ENCODE measurements around the gene CHST1.

Gene CHST1

GRCh38 chr11:45655012-45655283, 10.5 kb downstream of the CHST1 start:
- no peak overlapping the region for H4K91ac ChIP-seq (ENCODE audit: low read depth, low read length, poor library complexity)
- H3K9ac ChIP-seq (ENCODE audit: low read depth, low read length, poor library complexity), result no peak overlapping the region
- H3K4me2 ChIP-seq (ENCODE audit: insufficient read depth, low read length, poor library complexity, severe bottlenecking), result no peak overlapping the region
- H3K27me3 ChIP-seq (ENCODE audit: control insufficient read depth in 3 of 3, insufficient read depth in 3 of 3, low read depth in 1 of 3, low read length in 3 of 3), result peaks cover 0 to 38% (median 0%) of the 10 kb centered on the region in 3 experiments
- H3K4me3 ChIP-seq (ENCODE audit: low read length in 2 of 2), result no peak overlapping the region
- H3K79me1 ChIP-seq (ENCODE audit: low read depth, low read length), result no peaks in the 10 kb centered on the region
- H3K36me3 ChIP-seq (replicated peaks in 1 of 2; ENCODE audit: control insufficient read depth in 2 of 2, insufficient read depth in 2 of 2, low read length in 2 of 2), result no peaks in the 10 kb centered on the region
- H2AK5ac ChIP-seq (ENCODE audit: low read depth, low read length), result no peak overlapping the region
- no CpG with 5 or more reads among the region's 2 CpGs for WGBS, 2 donors (ENCODE audit: extremely low coverage in 2 of 2, insufficient read length in 2 of 2, insufficient replicate concordance in 1 of 2)
- H3K4me1 ChIP-seq (ENCODE audit: control insufficient read depth in 2 of 2, insufficient read depth in 1 of 2, low read depth in 1 of 2, low read length in 2 of 2), result peaks cover 5 to 21% of the 10 kb centered on the region in 2 donors
- no peak overlapping the region for H3K23ac ChIP-seq (ENCODE audit: low read depth, low read length, poor library complexity)
- H3K4ac ChIP-seq (ENCODE audit: low read length), result no peak overlapping the region
- H4K8ac ChIP-seq (ENCODE audit: low read depth, low read length), result no peak overlapping the region
- no peak overlapping the region for H3K27ac ChIP-seq (replicated peaks; ENCODE audit: low read length)
- DNase-seq (ENCODE audit: low spot score), result no peak
- no peak overlapping the region for H2BK5ac ChIP-seq (ENCODE audit: low read length)
- H2BK120ac ChIP-seq (ENCODE audit: low read depth, low read length), result no peak overlapping the region
- no peak overlapping the region for H3K14ac ChIP-seq (ENCODE audit: low read length)
- peak overlapping the region; percentile 32 for H2AFZ ChIP-seq (ENCODE audit: low read length)
- no peaks in the 10 kb centered on the region for H3K9me3 ChIP-seq (replicated peaks in 1 of 2; ENCODE audit: control insufficient read depth in 2 of 2, insufficient read depth in 1 of 2, low read depth in 1 of 2, low read length in 2 of 2)
- no peak overlapping the region for H3K18ac ChIP-seq (ENCODE audit: low read length)
- H2BK12ac ChIP-seq (ENCODE audit: low read length), result no peak overlapping the region
- no peak overlapping the region for H2BK15ac ChIP-seq (ENCODE audit: low read length)

GRCh38 chr11:45654231-45655011, 11.0 kb downstream of the CHST1 start:
- no CpG with 5 or more reads among the region's 8 CpGs for WGBS, 2 donors (ENCODE audit: extremely low coverage in 2 of 2, insufficient read length in 2 of 2, insufficient replicate concordance in 1 of 2)

GRCh38 chr11:45653277-45653676, 12.1 kb downstream of the CHST1 start:
- H2AFZ ChIP-seq (ENCODE audit: low read length), result no peak overlapping the region
- H3K23ac ChIP-seq (ENCODE audit: low read depth, low read length, poor library complexity), result no peak overlapping the region
- no peak overlapping the region for H2BK5ac ChIP-seq (ENCODE audit: low read length)
- no peak for DNase-seq (ENCODE audit: low spot score)
- H3K36me3 ChIP-seq (replicated peaks in 1 of 2; ENCODE audit: control insufficient read depth in 2 of 2, insufficient read depth in 2 of 2, low read length in 2 of 2), result no peaks in the 10 kb centered on the region
- H3K4me3 ChIP-seq (ENCODE audit: low read length in 2 of 2), result no peak overlapping the region
- H2AK5ac ChIP-seq (ENCODE audit: low read depth, low read length), result no peak overlapping the region
- no peak overlapping the region for H3K18ac ChIP-seq (ENCODE audit: low read length)
- no peaks in the 10 kb centered on the region for H3K79me1 ChIP-seq (ENCODE audit: low read depth, low read length)
- no peak overlapping the region for H2BK12ac ChIP-seq (ENCODE audit: low read length)
- no peak overlapping the region for H4K8ac ChIP-seq (ENCODE audit: low read depth, low read length)
- no peak overlapping the region for H2BK15ac ChIP-seq (ENCODE audit: low read length)
- H3K4me1 ChIP-seq (ENCODE audit: control insufficient read depth in 2 of 2, insufficient read depth in 1 of 2, low read depth in 1 of 2, low read length in 2 of 2), result peaks cover 4 to 11% of the 10 kb centered on the region in 2 donors
- H3K4ac ChIP-seq (ENCODE audit: low read length), result no peak overlapping the region
- H2BK120ac ChIP-seq (ENCODE audit: low read depth, low read length), result no peak overlapping the region
- WGBS, 2 donors (ENCODE audit: extremely low coverage in 2 of 2, insufficient read length in 2 of 2, insufficient replicate concordance in 1 of 2), result no CpG with 5 or more reads among the region's 3 CpGs
- H3K14ac ChIP-seq (ENCODE audit: low read length), result no peak overlapping the region
- peaks cover 0 to 25% (median 0%) of the 10 kb centered on the region in 3 experiments for H3K27me3 ChIP-seq (ENCODE audit: control insufficient read depth in 3 of 3, insufficient read depth in 3 of 3, low read depth in 1 of 3, low read length in 3 of 3)
- H3K9me3 ChIP-seq (replicated peaks in 1 of 2; ENCODE audit: control insufficient read depth in 2 of 2, insufficient read depth in 1 of 2, low read depth in 1 of 2, low read length in 2 of 2), result no peaks in the 10 kb centered on the region
- no peak overlapping the region for H3K9ac ChIP-seq (ENCODE audit: low read depth, low read length, poor library complexity)
- H3K27ac ChIP-seq (replicated peaks; ENCODE audit: low read length), result no peak overlapping the region
- no peak overlapping the region for H3K4me2 ChIP-seq (ENCODE audit: insufficient read depth, low read length, poor library complexity, severe bottlenecking)
- H4K91ac ChIP-seq (ENCODE audit: low read depth, low read length, poor library complexity), result no peak overlapping the region

More at GRCh38 chr11:45654231-45655011, 11.0 kb downstream of the CHST1 start:
- peaks cover 5 to 17% of the 10 kb centered on the region in 2 donors for H3K4me1 ChIP-seq (ENCODE audit: control insufficient read depth in 2 of 2, insufficient read depth in 1 of 2, low read depth in 1 of 2, low read length in 2 of 2)
- no peak overlapping the region for H2AFZ ChIP-seq (ENCODE audit: low read length)
- no peaks in the 10 kb centered on the region for H3K36me3 ChIP-seq (replicated peaks in 1 of 2; ENCODE audit: control insufficient read depth in 2 of 2, insufficient read depth in 2 of 2, low read length in 2 of 2)
- no peak overlapping the region for H3K27ac ChIP-seq (replicated peaks; ENCODE audit: low read length)
- no peaks in the 10 kb centered on the region for H3K9me3 ChIP-seq (replicated peaks in 1 of 2; ENCODE audit: control insufficient read depth in 2 of 2, insufficient read depth in 1 of 2, low read depth in 1 of 2, low read length in 2 of 2)
- peak overlapping the region; percentile 21 for H2BK120ac ChIP-seq (ENCODE audit: low read depth, low read length)
- no peak overlapping the region for H3K4me2 ChIP-seq (ENCODE audit: insufficient read depth, low read length, poor library complexity, severe bottlenecking)
- H4K8ac ChIP-seq (ENCODE audit: low read depth, low read length), result no peak overlapping the region
- no peaks in the 10 kb centered on the region for H3K79me1 ChIP-seq (ENCODE audit: low read depth, low read length)
- no peak overlapping the region for H2BK12ac ChIP-seq (ENCODE audit: low read length)
- H3K4me3 ChIP-seq (ENCODE audit: low read length in 2 of 2), result no peak overlapping the region
- H3K18ac ChIP-seq (ENCODE audit: low read length), result peak overlapping the region; percentile 54
- H3K14ac ChIP-seq (ENCODE audit: low read length), result no peak overlapping the region
- peak overlapping the region; percentile 84 for H2AK5ac ChIP-seq (ENCODE audit: low read depth, low read length)
- H2BK5ac ChIP-seq (ENCODE audit: low read length), result no peak overlapping the region
- H3K4ac ChIP-seq (ENCODE audit: low read length), result no peak overlapping the region
- H3K23ac ChIP-seq (ENCODE audit: low read depth, low read length, poor library complexity), result no peak overlapping the region
- H4K91ac ChIP-seq (ENCODE audit: low read depth, low read length, poor library complexity), result no peak overlapping the region
- H2BK15ac ChIP-seq (ENCODE audit: low read length), result no peak overlapping the region
- H3K9ac ChIP-seq (ENCODE audit: low read depth, low read length, poor library complexity), result no peak overlapping the region
- no peak for DNase-seq (ENCODE audit: low spot score)
- peaks cover 0 to 33% (median 0%) of the 10 kb centered on the region in 3 experiments for H3K27me3 ChIP-seq (ENCODE audit: control insufficient read depth in 3 of 3, insufficient read depth in 3 of 3, low read depth in 1 of 3, low read length in 3 of 3)

DNA sequence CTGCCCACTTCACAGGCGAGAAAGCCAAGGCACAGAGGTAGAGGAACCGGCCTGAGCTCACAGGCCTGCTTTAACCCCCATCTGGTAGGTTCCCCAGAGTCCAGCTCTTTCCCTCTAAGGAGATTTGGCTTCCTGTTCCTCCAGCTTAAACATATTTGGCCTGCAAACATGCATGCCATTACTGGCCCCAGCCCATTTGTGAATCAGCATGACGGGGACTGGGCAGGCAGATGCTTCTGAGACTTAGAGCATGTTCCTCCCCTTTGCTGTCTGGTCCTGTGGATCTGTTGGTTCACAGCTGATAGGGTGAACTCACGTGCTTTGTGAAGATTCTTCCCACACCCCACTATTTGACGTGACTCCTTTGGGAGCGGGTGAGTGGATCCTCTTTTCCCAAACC, 12.6 kb downstream of the CHST1 start:
- Histone ChIP-seq H3K27ac (replicated peaks; ENCODE audit: low read length) (no peak overlapping the region), H3K4me2 (ENCODE audit: insufficient read depth, low read length, poor library complexity, severe bottlenecking) (no peak overlapping the region), H3K36me3 (replicated peaks in 1 of 2; ENCODE audit: control insufficient read depth in 2 of 2, insufficient read depth in 2 of 2, low read length in 2 of 2) (no peaks in the 10 kb centered on the region), H3K18ac (ENCODE audit: low read length) (no peak overlapping the region), H2BK120ac (ENCODE audit: low read depth, low read length) (no peak overlapping the region), H4K8ac (ENCODE audit: low read depth, low read length) (no peak overlapping the region), H2AK5ac (ENCODE audit: low read depth, low read length) (no peak overlapping the region), H3K79me1 (ENCODE audit: low read depth, low read length) (no peaks in the 10 kb centered on the region), H3K23ac (ENCODE audit: low read depth, low read length, poor library complexity) (no peak overlapping the region), H2AFZ (ENCODE audit: low read length) (no peak overlapping the region), H2BK15ac (ENCODE audit: low read length) (no peak overlapping the region), H3K9me3 (replicated peaks in 1 of 2; ENCODE audit: control insufficient read depth in 2 of 2, insufficient read depth in 1 of 2, low read depth in 1 of 2, low read length in 2 of 2) (no peaks in the 10 kb centered on the region), H4K91ac (ENCODE audit: low read depth, low read length, poor library complexity) (no peak overlapping the region), H3K4me3 (ENCODE audit: low read length in 2 of 2) (no peak overlapping the region), H3K27me3 (ENCODE audit: control insufficient read depth in 3 of 3, insufficient read depth in 3 of 3, low read depth in 1 of 3, low read length in 3 of 3) (peaks cover 0 to 20% (median 0%) of the 10 kb centered on the region in 3 experiments), H3K9ac (ENCODE audit: low read depth, low read length, poor library complexity) (no peak overlapping the region), H2BK12ac (ENCODE audit: low read length) (no peak overlapping the region), H2BK5ac (ENCODE audit: low read length) (no peak overlapping the region), H3K14ac (ENCODE audit: low read length) (no peak overlapping the region), H3K4ac (ENCODE audit: low read length) (no peak overlapping the region), H3K4me1 (ENCODE audit: control insufficient read depth in 2 of 2, insufficient read depth in 1 of 2, low read depth in 1 of 2, low read length in 2 of 2) (peaks cover 3 to 14% of the 10 kb centered on the region in 2 donors)
- DNase-seq (ENCODE audit: low spot score), result no peak
- no CpG with 5 or more reads among the region's 6 CpGs for WGBS, 2 donors (ENCODE audit: extremely low coverage in 2 of 2, insufficient read length in 2 of 2, insufficient replicate concordance in 1 of 2)
